Keratinocyte (primary cell): Measurements from ENCODE around the gene PABPN1L. TPM values are rescaled to one million over a fixed set of nuclear protein-coding genes. Genes with fewer than 3 reads are reported as not detected.

Source experiments
- DNase-seq: peaks from one replicate; pipeline ENCODE4 v3.0.0-alpha.2; 2011; ENCODE audit warnings: low read depth, missing footprints, low spot score
- FAIRE-seq: peaks from 2 replicates; lab custom pipeline; 2011; peaks lifted over from hg19 to GRCh38; lab: Jason Lieb, UNC
- H2AFZ ChIP-seq: 2 replicates; pipeline ENCODE4 v1.6.0; 2012; ENCODE audit warnings: low read length, control low read depth, inconsistent platforms; ENCODE audit not compliant: control insufficient read depth
- H3K27ac ChIP-seq: 2 replicates; pipeline ENCODE4 v1.5.1; 2011; ENCODE audit warnings: low read length; ENCODE audit not compliant: control insufficient read depth, insufficient read depth
- H3K27me3 ChIP-seq: 3 replicates; pipeline ENCODE4 v1.6.0; 2011; ENCODE audit warnings: low read length; ENCODE audit not compliant: control insufficient read depth, insufficient read depth; ENCODE audit errors: extremely low read depth
- H3K36me3 ChIP-seq, 2 experiments: 2 replicates in 1 of 2; 3 replicates in 1 of 2; pipeline ENCODE4 v1.5.1; 2011; ENCODE audit warnings: low read length in 2 of 2, mild to moderate bottlenecking in 1 of 2; ENCODE audit not compliant: control insufficient read depth in 2 of 2, insufficient read depth in 2 of 2; ENCODE audit errors: extremely low read depth in 1 of 2
- H3K4me1 ChIP-seq: 3 replicates; pipeline ENCODE4 v1.5.1; 2011; ENCODE audit warnings: low read length; ENCODE audit not compliant: control insufficient read depth, insufficient read depth; ENCODE audit errors: extremely low read depth
- H3K4me2 ChIP-seq: 3 replicates; pipeline ENCODE4 v1.6.0; 2011; ENCODE audit warnings: low read depth, low read length; ENCODE audit not compliant: control insufficient read depth, insufficient read depth; ENCODE audit errors: extremely low read depth
- H3K4me3 ChIP-seq, 3 experiments: fragments of 200-600 bp in 1 of 3; sonication (generic) in 1 of 3; 2 replicates in 2 of 3; 3 replicates in 1 of 3; pipeline ENCODE4 v1.5.1; 2011 to 2016; ENCODE audit warnings: low read length in 3 of 3, mild to moderate bottlenecking in 3 of 3, control low read depth in 2 of 3, inconsistent platforms in 1 of 3, low read depth in 1 of 3, mixed read lengths in 1 of 3, mixed run types in 1 of 3, moderate library complexity in 1 of 3; ENCODE audit not compliant: control insufficient read depth in 2 of 3, insufficient read depth in 2 of 3; ENCODE audit errors: extremely low read depth in 1 of 3
- H3K79me2 ChIP-seq: 2 replicates; pipeline ENCODE4 v1.6.0; 2012; ENCODE audit warnings: low read length; ENCODE audit not compliant: control insufficient read depth, insufficient read depth
- H3K9ac ChIP-seq: 3 replicates; pipeline ENCODE4 v1.6.0; 2011; ENCODE audit warnings: low read length; ENCODE audit not compliant: control insufficient read depth, insufficient read depth; ENCODE audit errors: extremely low read depth
- H3K9me1 ChIP-seq: 3 replicates; pipeline ENCODE4 v1.6.0; 2011; ENCODE audit warnings: low read length; ENCODE audit not compliant: control insufficient read depth, insufficient read depth; ENCODE audit errors: extremely low read depth
- H3K9me3 ChIP-seq: 2 replicates; pipeline ENCODE4 v1.5.1; 2012; ENCODE audit warnings: low read depth, low read length; ENCODE audit not compliant: control insufficient read depth
- H4K20me1 ChIP-seq: 3 replicates; pipeline ENCODE4 v1.6.0; 2011; ENCODE audit warnings: low read length; ENCODE audit not compliant: control insufficient read depth, insufficient read depth; ENCODE audit errors: extremely low read depth
- CTCF ChIP-seq, 3 experiments: IDR thresholded peaks in 1 of 3; conservative IDR thresholded peaks in 1 of 3; optimal IDR thresholded peaks in 1 of 3; 2 replicates in 2 of 3; 3 replicates in 1 of 3; pipeline versions ENCODE3 to v1.5.1; 2011; ENCODE audit warnings: low read length in 3 of 3, mild to moderate bottlenecking in 3 of 3, moderate library complexity in 2 of 3, control low read depth in 1 of 3, inconsistent platforms in 1 of 3; ENCODE audit not compliant: insufficient read depth in 2 of 3; ENCODE audit errors: extremely low read depth in 1 of 3
- EZH2 ChIP-seq: IDR thresholded peaks from one replicate; pipeline ENCODE4 v1.6.1; 2012; ENCODE audit warnings: inconsistent platforms, mild to moderate bottlenecking, low read length, moderate library complexity
- dilution Hi-C: fragments of 300-500 bp; cut with MboI; formaldehyde crosslinking; loops from one replicate; pipeline ENCODE4 v1.7.0; 2020; ENCODE audit warnings: low sequenced_read_pairs; ENCODE audit not compliant: extremely low pct_ligation_motif_present
- polyA plus RNA-seq, 5 experiments: library from polyadenylated mRNA; depleted of rRNA in 3 of 5; stranded (reverse) in 3 of 5; stranded (forward) in 1 of 5; unstranded in 1 of 5; fragments of >200 nt; gene quantifications; 1 replicate in 1 of 5; 2 replicates in 3 of 5; 3 replicates in 1 of 5; pipeline versions ENCODE4 v1.2.1 to v1.2.3, GENCODE V29; 2011 to 2012; ENCODE audit warnings: missing spikeins in 2 of 5, low read depth in 1 of 5, low replicate concordance in 1 of 5

The PABPN1L gene
- polyA plus RNA-seq, 1 donor (not counting 4 experiments of a cell fraction or from before 2014, with no cell fraction given): not detected

- no peak for FAIRE-seq
Measured at GRCh38 chr16:88910284-88911135, 44.0 kb upstream of the PABPN1L start.

GRCh38 chr16:88909431-88910210 lies 43.2 kb upstream of the PABPN1L start:
- Histone ChIP-seq H3K4me3 (no peak overlapping the region), H2AFZ (no peak overlapping the region), H3K27ac (no peak overlapping the region), H3K36me3 (no peaks in the 10 kb centered on the region), H3K4me2 (no peak overlapping the region), H3K4me1 (peaks cover 15% of the 10 kb centered on the region), H3K9me1 (no peaks in the 10 kb centered on the region), H3K79me2 (no peaks in the 10 kb centered on the region), H4K20me1 (no peaks in the 10 kb centered on the region), H3K9me3 (no peaks in the 10 kb centered on the region), H3K9ac (no peak overlapping the region), H3K27me3 (peaks cover 24% of the 10 kb centered on the region)
- DNase-seq: no peak
- no peak for TF ChIP-seq EZH2
- dilution Hi-C loops: no loop called here
- FAIRE-seq: no peak

More at GRCh38 chr16:88910284-88911135, 44.0 kb upstream of the PABPN1L start:
- no peak overlapping the region for H3K27ac ChIP-seq
- no peaks in the 10 kb centered on the region for H3K79me2 ChIP-seq
- no peak for DNase-seq
- peaks cover 7% of the 10 kb centered on the region for H3K4me1 ChIP-seq
- dilution Hi-C loops: no loop called here
- peaks cover 24% of the 10 kb centered on the region for H3K27me3 ChIP-seq
- no peaks in the 10 kb centered on the region for H3K9me3 ChIP-seq
- H3K36me3 ChIP-seq: no peaks in the 10 kb centered on the region
- no peaks in the 10 kb centered on the region for H4K20me1 ChIP-seq
- no peak overlapping the region for H3K4me3 ChIP-seq
- H2AFZ ChIP-seq: no peak overlapping the region
- no peaks in the 10 kb centered on the region for H3K9me1 ChIP-seq
- no peak overlapping the region for H3K9ac ChIP-seq
- H3K4me2 ChIP-seq: no peak overlapping the region
- TF ChIP-seq CTCF (optimal IDR thresholded peaks at IDR 0.05 in 1 of 3, IDR thresholded peaks at IDR 0.05 in 1 of 3, conservative IDR thresholded peaks at IDR 0.05 in 1 of 3; ENCODE audit: extremely low read depth in 1 of 3, insufficient read depth in 2 of 3, low read length in 3 of 3): no peak
- no peak for TF ChIP-seq EZH2
